HEK293 (cell line): ENCODE measurements around the gene DMD.

ENCODE experiments used
- CTCF ChIA-PET: fragments of 350-600 bp; formaldehyde crosslinking; extraction: SDS; loops from one replicate; lab custom pipeline; 2021; ENCODE audit warnings: antibody characterized with exemption; lab: Yijun Ruan, JAX
- POLR2A ChIA-PET: fragments of 300-600 bp; formaldehyde crosslinking; extraction: SDS; loops from one replicate; lab custom pipeline; 2020; ENCODE audit warnings: antibody characterized with exemption, inconsistent platforms; lab: Yijun Ruan, JAX
- H3K27ac ChIP-seq: fragments of 200-500 bp; sonication (Bioruptor generic); 2 replicates; pipeline ENCODE4 v1.5.1; 2014; ENCODE audit warnings: low read depth, low read length, control low read depth, inconsistent platforms; ENCODE audit errors: extremely low read depth
- H3K36me3 ChIP-seq, 2 experiments: fragments of 200-500 bp in 1 of 2; sonication (Bioruptor generic) in 1 of 2; 1 replicate in 1 of 2; 2 replicates in 1 of 2; pipeline ENCODE4 v1.5.1; 2014 to 2017; ENCODE audit warnings: inconsistent platforms in 2 of 2, low read length in 2 of 2; ENCODE audit not compliant: control insufficient read depth in 2 of 2, insufficient read depth in 1 of 2
- H3K4me1 ChIP-seq: fragments of 200-500 bp; sonication (Bioruptor generic); 2 replicates; pipeline ENCODE4 v1.5.1; 2014; ENCODE audit warnings: mild to moderate bottlenecking, low read length, inconsistent platforms; ENCODE audit not compliant: control insufficient read depth, insufficient read depth
- H3K4me3 ChIP-seq: 2 replicates; pipeline ENCODE4 v1.5.1; 2011; ENCODE audit warnings: low read depth, mild to moderate bottlenecking, control low read depth, low read length, moderate library complexity
- H3K9me3 ChIP-seq: fragments of 200-500 bp; sonication (Bioruptor generic); 2 replicates; pipeline ENCODE4 v1.5.1; 2014; ENCODE audit warnings: low read depth, low read length, inconsistent platforms; ENCODE audit not compliant: control insufficient read depth, insufficient read depth
- BCL11A ChIP-seq: fragments of 450-650 bp; formaldehyde crosslinking; IDR thresholded peaks from 2 replicates; pipeline ENCODE4 v1.5.1; 2016; ENCODE audit warnings: low read depth, missing biosample characterization, missing genetic modification characterization
- BCL6B ChIP-seq: fragments of 450-650 bp; formaldehyde crosslinking; IDR thresholded peaks from 2 replicates; pipeline ENCODE4 v1.5.1; 2017; ENCODE audit warnings: missing biosample characterization, missing genetic modification characterization
- GLI4 ChIP-seq: fragments of 450-650 bp; formaldehyde crosslinking; IDR thresholded peaks from 2 replicates; pipeline ENCODE4 v1.5.1; 2016; ENCODE audit warnings: missing biosample characterization, missing genetic modification characterization
- HOXA7 ChIP-seq: sonication (generic); formaldehyde crosslinking; IDR thresholded peaks from 2 replicates; pipeline ENCODE4 v1.8.1; 2022; ENCODE audit warnings: missing genetic modification reagents, borderline replicate concordance
- HOXD13 ChIP-seq: sonication (generic); formaldehyde crosslinking; IDR thresholded peaks from 2 replicates; pipeline ENCODE4 v1.8.0; 2022; ENCODE audit warnings: missing genetic modification reagents, borderline replicate concordance
- PATZ1 ChIP-seq: fragments of 450-650 bp; formaldehyde crosslinking; IDR thresholded peaks from 2 replicates; pipeline ENCODE4 v1.5.1; 2016; ENCODE audit warnings: missing biosample characterization, missing genetic modification characterization
- PBX3 ChIP-seq: sonication (generic); formaldehyde crosslinking; IDR thresholded peaks from 2 replicates; pipeline ENCODE4 v1.8.1; 2022; ENCODE audit warnings: mild to moderate bottlenecking, moderate library complexity, missing genetic modification reagents
- SETDB1 ChIP-seq: IDR thresholded peaks from one replicate; pipeline ENCODE4 v1.6.1; 2017; ENCODE audit warnings: mild to moderate bottlenecking, low read length, moderate library complexity, mixed read lengths; ENCODE audit not compliant: insufficient read length
- SP7 ChIP-seq: fragments of 450-650 bp; formaldehyde crosslinking; IDR thresholded peaks from 2 replicates; pipeline ENCODE4 v1.5.1; 2016; ENCODE audit warnings: missing biosample characterization, missing genetic modification characterization
- WT1 ChIP-seq: fragments of 450-650 bp; formaldehyde crosslinking; IDR thresholded peaks from 2 replicates; pipeline ENCODE4 v1.5.1; 2016; ENCODE audit warnings: missing biosample characterization, missing genetic modification characterization
- ZBTB20 ChIP-seq: fragments of 450-650 bp; formaldehyde crosslinking; IDR thresholded peaks from 2 replicates; pipeline ENCODE4 v1.5.1; 2016; ENCODE audit warnings: missing biosample characterization, missing genetic modification characterization
- ZBTB21 ChIP-seq: fragments of 450-650 bp; formaldehyde crosslinking; IDR thresholded peaks from 2 replicates; pipeline ENCODE4 v1.5.1; 2017; ENCODE audit warnings: missing biosample characterization, missing genetic modification characterization
- ZNF112 ChIP-seq: fragments of 450-650 bp; formaldehyde crosslinking; IDR thresholded peaks from 2 replicates; pipeline ENCODE4 v1.5.0; 2017; ENCODE audit warnings: missing biosample characterization, missing genetic modification characterization
- ZNF138 ChIP-seq: fragments of 450-650 bp; formaldehyde crosslinking; IDR thresholded peaks from 2 replicates; pipeline ENCODE4 v1.5.1; 2016; ENCODE audit warnings: missing biosample characterization, missing genetic modification characterization, borderline replicate concordance
- ZNF16 ChIP-seq: fragments of 450-650 bp; formaldehyde crosslinking; IDR thresholded peaks from 2 replicates; pipeline ENCODE4 v1.5.1; 2016; ENCODE audit warnings: low read depth, missing biosample characterization, missing genetic modification characterization
- ZNF175 ChIP-seq: fragments of 450-650 bp; formaldehyde crosslinking; IDR thresholded peaks from 2 replicates; pipeline ENCODE4 v1.5.1; 2016; ENCODE audit warnings: missing biosample characterization, missing genetic modification characterization
- ZNF184 ChIP-seq: fragments of 450-650 bp; IDR thresholded peaks from 2 replicates; pipeline ENCODE4 v1.5.1; 2018; ENCODE audit warnings: missing biosample characterization, mild to moderate bottlenecking, missing genetic modification characterization
- ZNF19 ChIP-seq: fragments of 450-650 bp; formaldehyde crosslinking; IDR thresholded peaks from 2 replicates; pipeline ENCODE4; 2016; ENCODE audit warnings: missing biosample characterization, missing genetic modification characterization, low read depth
- ZNF266 ChIP-seq: fragments of 450-650 bp; formaldehyde crosslinking; IDR thresholded peaks from 2 replicates; pipeline ENCODE4 v1.5.1; 2016; ENCODE audit warnings: missing biosample characterization, missing genetic modification characterization, low read depth
- ZNF311 ChIP-seq: fragments of 450-650 bp; formaldehyde crosslinking; IDR thresholded peaks from 2 replicates; pipeline ENCODE4 v1.5.1; 2017; ENCODE audit warnings: missing biosample characterization, missing genetic modification characterization, borderline replicate concordance
- ZNF350 ChIP-seq: fragments of 450-650 bp; formaldehyde crosslinking; IDR thresholded peaks from 2 replicates; pipeline ENCODE4 v1.5.0; 2017; ENCODE audit warnings: missing biosample characterization, mild to moderate bottlenecking, missing genetic modification characterization
- ZNF354C ChIP-seq: fragments of 450-650 bp; formaldehyde crosslinking; IDR thresholded peaks from 2 replicates; pipeline ENCODE4 v1.5.1; 2016; ENCODE audit warnings: missing biosample characterization, missing genetic modification characterization, low read depth, borderline replicate concordance
- ZNF366 ChIP-seq: fragments of 450-650 bp; formaldehyde crosslinking; conservative IDR thresholded peaks from 2 replicates; pipeline ENCODE4 v1.5.1; 2016; ENCODE audit warnings: missing biosample characterization, missing genetic modification characterization
- ZNF416 ChIP-seq: fragments of 450-650 bp; formaldehyde crosslinking; IDR thresholded peaks from 2 replicates; pipeline ENCODE4 v1.5.1; 2016; ENCODE audit warnings: missing biosample characterization, missing genetic modification characterization
- ZNF449 ChIP-seq: fragments of 450-650 bp; formaldehyde crosslinking; IDR thresholded peaks from 2 replicates; pipeline ENCODE4 v1.5.1; 2017; ENCODE audit warnings: missing biosample characterization, mild to moderate bottlenecking, missing genetic modification characterization, moderate library complexity
- ZNF501 ChIP-seq: fragments of 450-650 bp; formaldehyde crosslinking; IDR thresholded peaks from 2 replicates; pipeline ENCODE4 v1.5.1; 2016; ENCODE audit warnings: missing biosample characterization, missing genetic modification characterization
- ZNF514 ChIP-seq: fragments of 450-650 bp; formaldehyde crosslinking; IDR thresholded peaks from 2 replicates; pipeline ENCODE4 v1.5.1; 2016; ENCODE audit warnings: missing biosample characterization, missing genetic modification characterization
- ZNF561 ChIP-seq: fragments of 450-650 bp; IDR thresholded peaks from 2 replicates; pipeline ENCODE4 v1.5.1; 2018; ENCODE audit warnings: missing biosample characterization, missing genetic modification characterization, borderline replicate concordance
- ZNF626 ChIP-seq: fragments of 450-650 bp; sonication (Bioruptor Pico); formaldehyde crosslinking; IDR thresholded peaks from 2 replicates; pipeline ENCODE4 v1.5.1; 2018; ENCODE audit warnings: missing biosample characterization, missing genetic modification characterization, inconsistent platforms
- ZNF629 ChIP-seq: fragments of 450-650 bp; formaldehyde crosslinking; IDR thresholded peaks from 2 replicates; pipeline ENCODE4 v1.5.1; 2017; ENCODE audit warnings: missing biosample characterization, missing genetic modification characterization
- ZNF664 ChIP-seq: fragments of 450-650 bp; formaldehyde crosslinking; IDR thresholded peaks from 2 replicates; pipeline ENCODE4 v1.5.1; 2016; ENCODE audit warnings: missing biosample characterization, missing genetic modification characterization
- ZNF777 ChIP-seq: fragments of 450-650 bp; formaldehyde crosslinking; IDR thresholded peaks from 2 replicates; pipeline ENCODE4 v1.5.1; 2017; ENCODE audit warnings: missing biosample characterization, missing genetic modification characterization, borderline replicate concordance
- ZNF785 ChIP-seq: fragments of 450-650 bp; formaldehyde crosslinking; IDR thresholded peaks from 2 replicates; pipeline ENCODE4 v1.5.1; 2016; ENCODE audit warnings: missing biosample characterization, missing genetic modification characterization
- ZSCAN30 ChIP-seq: fragments of 450-650 bp; IDR thresholded peaks from 2 replicates; pipeline ENCODE4 v1.5.1; 2018; ENCODE audit warnings: missing biosample characterization, mild to moderate bottlenecking, missing genetic modification characterization, moderate library complexity

Gene DMD

GRCh38 chrX:31580726-31581125, 1630.6 kb downstream of the DMD start:
- H3K4me3 ChIP-seq, result no peak overlapping the region
- peak overlapping the region; percentile 64 for H3K27ac ChIP-seq
- ChIA-PET CTCF (interaction anchor here (1.5 kb wide), 1 partner anchor 77 kb away, joined by 3 read pairs; no protein-coding TSS in a partner anchor), POLR2A (no interaction called here)
- H3K4me1 ChIP-seq, result peaks cover 9% of the 10 kb centered on the region; the same call in 1 of the 2 replicates
- no peaks in the 10 kb centered on the region for H3K9me3 ChIP-seq
- no peaks in the 10 kb centered on the region for H3K36me3 ChIP-seq
- no peak for TF ChIP-seq ZNF354C (tag by site-specific recombination)
- no peak for TF ChIP-seq ZNF350
- no peak for TF ChIP-seq WT1
- no peak for TF ChIP-seq BCL6B (tag by site-specific recombination)
- no peak for TF ChIP-seq ZNF112
- TF ChIP-seq ZNF366, result 0 out of 2 replicates have a peak, but pooled peaks have one; percentile 41
- TF ChIP-seq PBX3 (CRISPR knock-in tag), result no peak
- no peak for TF ChIP-seq ZNF777
- 0 out of 2 replicates have a peak, but pooled peaks have one; percentile 29 for TF ChIP-seq ZNF664 (tag by site-specific recombination)
- TF ChIP-seq ZNF561 (tag by site-specific recombination), result no peak
- no peak for TF ChIP-seq ZNF626 (tag by site-specific recombination)
- TF ChIP-seq ZNF16, result no peak
- TF ChIP-seq ZSCAN30 (tag by site-specific recombination), result no peak
- no peak for TF ChIP-seq ZNF785
- TF ChIP-seq ZNF629 (tag by site-specific recombination), result peak; percentile 39; the same call in 1 of the 2 replicates
- no peak for TF ChIP-seq ZNF501 (tag by site-specific recombination)
- TF ChIP-seq HOXA7 (CRISPR knock-in tag), result no peak
- no peak for TF ChIP-seq ZNF184 (tag by site-specific recombination)
- no peak for TF ChIP-seq GLI4 (tag by site-specific recombination)
- TF ChIP-seq ZNF311 (tag by site-specific recombination), result no peak
- TF ChIP-seq HOXD13 (CRISPR knock-in tag), result no peak
- TF ChIP-seq ZNF175 (tag by site-specific recombination), result no peak
- TF ChIP-seq ZNF19 (tag by site-specific recombination), result no peak
- no peak for TF ChIP-seq SETDB1
- no peak for TF ChIP-seq PATZ1 (tag by site-specific recombination)
- TF ChIP-seq ZBTB20 (tag by site-specific recombination), result no peak
- no peak for TF ChIP-seq SP7 (tag by site-specific recombination)
- TF ChIP-seq ZNF266, result no peak
- TF ChIP-seq BCL11A (tag by site-specific recombination), result no peak
- no peak for TF ChIP-seq ZNF514 (tag by site-specific recombination)
- TF ChIP-seq ZBTB21 (tag by site-specific recombination), result no peak
- TF ChIP-seq ZNF449 (tag by site-specific recombination), result no peak
- no peak for TF ChIP-seq ZNF416 (tag by site-specific recombination)
- no peak for TF ChIP-seq ZNF138 (tag by site-specific recombination)
